Fibroblast of pulmonary artery (primary cell): Measurements from ENCODE around the gene RXFP4.
A peak's percentile ranks its signal among the peaks of the same experiment; 100 is the strongest.

Experiments
- DNase-seq: peaks from one replicate; pipeline ENCODE4 v3.0.0-alpha.2; 2010; ENCODE audit warnings: low read depth
- H3K4me3 ChIP-seq: replicated peaks from 2 replicates; pipeline ENCODE4 v1.5.1; 2011; ENCODE audit warnings: low read depth, mild to moderate bottlenecking, control low read depth, low read length, moderate library complexity
- CTCF ChIP-seq: IDR thresholded peaks from 2 replicates; pipeline ENCODE4 v1.5.1; 2011; ENCODE audit warnings: mild to moderate bottlenecking, control low read depth, low read length, inconsistent platforms; ENCODE audit errors: missing control alignments

The RXFP4 gene

GRCh38 chr1:155899683-155900082, 41.8 kb upstream of the RXFP4 start:
- no peak for DNase-seq
- H3K4me3 ChIP-seq: no peak overlapping the region
- no peak for TF ChIP-seq CTCF

- no peak for DNase-seq
- TF ChIP-seq CTCF: no peak
- H3K4me3 ChIP-seq: no peak overlapping the region
These were observed 41.3 kb upstream of the RXFP4 start for GRCh38 chr1:155900161-155900560.

DNA sequence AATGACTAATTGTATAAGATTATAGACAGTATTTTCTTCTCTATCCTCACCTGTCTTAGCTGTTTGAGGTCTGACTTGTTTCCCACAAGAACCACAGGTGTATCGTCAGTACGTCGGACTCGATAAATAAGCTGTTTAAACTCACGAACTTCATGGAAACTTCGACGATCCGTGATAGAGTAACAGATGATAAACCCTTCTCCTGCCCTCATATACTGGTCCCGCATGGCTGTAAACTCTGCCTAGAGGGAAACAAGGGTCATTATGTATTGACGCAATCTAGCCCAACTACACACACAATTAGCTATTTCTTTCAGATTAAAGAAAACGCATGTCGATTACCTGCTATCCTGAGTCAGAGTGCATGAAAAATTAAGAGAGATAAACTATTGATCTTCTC, 37.2 kb upstream of the RXFP4 start:
- no peak for DNase-seq
- H3K4me3 ChIP-seq: no peak overlapping the region
- no peak for TF ChIP-seq CTCF

GRCh38 chr1:155909894-155910293, 31.5 kb upstream of the RXFP4 start:
- peak overlapping the region; percentile 73 for H3K4me3 ChIP-seq
- peak; percentile 54 for DNase-seq
- no peak for TF ChIP-seq CTCF

- TF ChIP-seq CTCF: peak; percentile 7
- DNase-seq: peak; percentile 42
- H3K4me3 ChIP-seq: peak overlapping the region; percentile 73
These were observed 30.8 kb upstream of the RXFP4 start for GRCh38 chr1:155910621-155911121.

DNA sequence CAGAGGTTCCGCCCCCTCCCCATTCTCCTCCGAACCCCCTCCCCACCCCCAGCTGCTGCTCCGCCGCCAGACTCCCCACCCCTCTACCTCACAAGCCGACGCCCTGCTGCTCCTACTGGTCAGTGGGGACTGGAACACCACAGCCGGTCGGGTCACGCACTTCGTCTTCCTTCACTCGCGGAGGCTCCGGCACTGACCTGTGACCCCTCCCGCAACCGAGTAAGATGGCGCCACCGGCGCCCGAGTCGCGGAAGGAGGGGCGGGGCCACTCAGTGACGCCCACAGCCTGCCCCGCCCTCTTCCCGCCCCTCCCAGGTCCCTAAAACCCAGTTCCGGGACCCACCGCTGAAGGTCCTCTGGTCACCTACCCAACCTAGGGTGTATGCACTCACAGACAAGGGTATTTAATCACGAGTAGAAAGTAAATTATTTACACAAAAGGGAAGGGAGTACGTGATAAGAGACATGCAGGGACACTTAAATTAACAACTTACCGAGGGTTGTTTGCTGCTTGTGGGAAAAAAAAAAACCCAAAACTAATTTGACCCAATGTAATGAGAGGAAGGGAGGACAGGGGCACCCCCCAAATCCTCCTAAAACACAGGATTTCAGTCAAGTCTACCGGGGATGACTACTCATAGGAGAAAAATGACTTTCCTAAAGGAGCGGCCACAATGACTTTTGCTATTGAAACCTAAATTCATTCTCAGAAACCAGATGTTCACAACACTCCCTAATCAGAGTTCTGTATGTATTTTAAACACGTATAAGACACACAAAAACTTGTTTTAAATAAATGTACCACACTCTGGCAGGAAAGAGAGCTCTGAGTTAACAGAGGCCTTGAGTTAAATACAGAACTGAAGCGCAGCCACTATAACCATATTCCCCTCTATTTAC, 30.0 kb upstream of the RXFP4 start, which contains the start of gene RIT1:
RIT1 (minus strand) TSS at position 194 of the 900 bp plus-strand sequence. CDS start 588 bp downstream, outside the sequence.
- no peak for TF ChIP-seq CTCF
- H3K4me3 ChIP-seq: peak within 1 kb of the TSS; percentile 73
- peak; percentile 78 for DNase-seq
